ENCODE results near the gene ZNF326.

ZNF326 gene

DNA sequence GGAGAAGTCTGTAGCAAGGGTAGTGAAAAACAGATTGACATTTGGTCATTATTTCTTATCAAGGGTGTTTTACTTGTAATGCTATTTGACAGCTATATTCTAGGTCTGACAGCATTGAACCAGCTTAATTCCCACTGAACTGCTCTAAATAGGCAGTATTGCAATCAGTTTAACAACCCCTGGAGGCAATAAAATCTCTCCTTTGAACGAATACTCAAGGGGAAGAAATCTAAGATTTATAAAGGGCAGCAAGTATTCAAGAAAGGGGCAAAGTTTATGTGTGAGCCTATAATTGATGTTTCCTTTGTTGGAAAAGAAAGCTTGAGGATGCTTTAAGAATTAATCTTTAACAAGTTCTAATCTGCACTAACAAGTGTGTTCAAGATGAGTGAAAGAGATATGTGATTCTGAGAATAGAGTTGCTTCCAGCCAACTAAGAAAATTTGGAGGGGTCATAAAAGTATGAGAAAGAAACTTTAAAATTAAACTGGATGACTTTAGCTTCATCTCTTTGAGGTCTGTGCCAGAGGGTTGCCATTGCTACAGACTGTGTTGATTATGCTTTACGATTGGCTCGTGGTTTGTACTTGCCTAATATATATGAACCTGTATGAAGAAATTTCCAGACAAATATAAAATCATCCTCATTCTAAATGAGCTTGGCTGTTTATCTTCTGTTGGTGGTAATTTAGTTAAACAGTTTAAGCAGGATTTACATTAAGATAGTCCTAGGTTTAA, 72.5 kb downstream of the ZNF326 start:
- H3K4me3 ChIP-seq (ENCODE audit: low read depth, low read length) = no peak overlapping the region

DNA sequence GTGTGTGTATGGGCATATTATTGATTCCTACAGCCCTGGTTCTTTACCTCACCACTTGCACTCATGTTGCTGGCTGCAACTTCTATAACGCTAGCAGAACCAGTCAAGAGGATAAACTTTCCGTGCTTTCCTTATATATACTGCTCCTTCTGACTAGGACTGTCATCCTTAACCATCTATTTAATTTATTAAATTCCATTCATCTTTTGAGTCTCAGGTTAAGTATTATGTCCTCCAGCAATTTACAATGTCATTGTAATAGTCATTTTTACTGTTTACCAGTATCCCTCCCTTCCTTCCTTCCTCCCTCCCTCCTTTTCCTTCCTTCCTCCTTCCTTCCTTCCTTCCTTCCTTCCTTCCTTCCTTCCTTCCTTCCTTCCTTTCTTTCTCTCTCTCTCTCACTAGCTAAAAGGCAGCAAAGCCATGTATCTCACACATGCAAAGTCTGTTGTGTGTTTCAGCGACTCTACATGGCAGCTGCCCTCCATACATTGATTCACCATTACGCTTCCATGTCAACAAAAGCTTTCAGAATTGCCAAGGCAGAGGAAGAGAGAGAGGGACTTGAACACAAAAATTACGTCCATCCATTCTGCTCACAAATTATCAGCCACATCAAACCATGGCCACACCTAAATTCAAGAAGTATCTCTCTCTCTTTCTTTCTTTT, 73.8 kb downstream of the ZNF326 start:
- H3K4me3 ChIP-seq (ENCODE audit: low read depth, low read length) = no peak overlapping the region

DNA sequence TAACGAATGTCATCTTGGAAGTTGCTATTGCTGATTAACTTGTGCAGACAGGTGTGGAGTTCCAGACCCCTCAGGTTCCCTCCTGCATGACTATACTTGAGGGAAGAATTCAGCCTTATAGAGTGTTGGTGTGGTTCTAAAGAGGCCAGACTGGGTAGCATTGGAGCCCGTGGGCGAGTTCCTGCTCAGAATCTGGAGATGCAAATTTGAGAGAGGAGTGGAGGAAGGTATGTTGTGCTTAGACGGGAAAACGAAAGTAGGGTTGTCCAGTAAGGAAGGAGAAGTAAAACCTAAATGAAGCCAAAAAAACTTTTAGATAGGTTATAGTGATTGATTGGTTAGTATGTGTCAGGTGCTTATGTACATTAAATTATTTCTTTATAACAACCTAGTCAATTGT, 79.2 kb downstream of the ZNF326 start:
- no peak overlapping the region for H3K4me3 ChIP-seq (ENCODE audit: low read depth, low read length)

DNA sequence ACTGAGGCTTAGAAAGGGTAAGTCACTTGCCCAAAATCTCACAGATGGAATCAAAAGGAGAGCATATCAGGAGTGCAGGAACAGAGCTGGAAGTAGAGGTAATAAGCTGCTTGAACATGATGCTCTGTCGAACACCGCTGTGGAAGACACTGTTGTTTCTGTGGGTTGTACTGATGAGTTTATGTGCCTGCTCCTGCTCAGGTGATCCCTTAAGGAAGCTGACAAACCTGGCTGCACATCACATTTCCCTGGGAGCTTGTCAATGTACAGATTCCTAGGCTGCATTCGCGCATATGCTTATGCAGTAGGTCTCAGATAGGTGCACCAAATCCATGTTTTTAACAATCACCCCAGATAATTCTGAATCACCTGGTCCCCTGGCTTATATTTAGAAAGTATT, 79.7 kb downstream of the ZNF326 start:
- H3K4me3 ChIP-seq (ENCODE audit: low read depth, low read length) = no peak overlapping the region

DNA sequence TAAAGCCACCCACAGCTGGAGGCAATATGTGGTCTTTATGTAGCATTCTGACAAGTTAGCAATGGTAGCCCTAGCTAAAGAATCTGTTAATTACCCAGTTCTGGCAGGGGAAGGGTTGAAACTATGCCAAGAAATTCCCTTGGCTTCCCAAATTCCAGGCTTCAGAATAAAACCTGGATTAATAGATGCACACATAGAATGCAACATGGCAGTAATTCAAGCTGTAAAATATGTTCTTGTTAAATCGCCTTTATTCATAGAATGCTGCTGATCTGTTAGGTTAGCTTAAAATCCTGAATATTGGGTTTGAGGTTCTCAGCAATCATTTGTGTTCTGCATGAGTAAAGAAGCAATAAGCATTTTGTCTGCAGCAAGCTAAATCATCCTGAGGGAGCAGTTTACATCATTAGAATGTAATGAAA, 80.1 kb downstream of the ZNF326 start:
- no peak overlapping the region for H3K4me3 ChIP-seq (ENCODE audit: low read depth, low read length)

DNA sequence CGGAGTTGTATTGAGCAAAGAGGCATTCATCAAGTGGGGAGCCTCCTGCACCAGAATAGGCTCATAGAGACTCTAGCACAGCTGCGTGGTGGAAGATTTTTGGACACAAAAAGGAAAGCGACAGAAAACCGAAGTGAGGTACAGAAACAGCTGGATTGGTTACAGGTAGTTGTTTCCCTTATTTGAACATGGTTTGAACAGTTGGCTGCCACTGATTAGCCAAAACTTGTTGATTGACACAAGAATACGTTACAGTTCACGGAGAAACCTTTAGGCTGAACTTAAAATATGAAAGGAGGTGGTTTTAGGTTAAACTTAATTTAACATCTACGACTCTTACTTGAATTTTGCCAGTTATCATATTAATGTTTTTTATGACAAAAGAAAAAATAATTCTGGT, 89.1 kb downstream of the ZNF326 start:
- no peak overlapping the region for H3K4me3 ChIP-seq (ENCODE audit: low read depth, low read length)
